ENCODE results near the gene SCRN1. TPM values are rescaled to one million over a fixed set of nuclear protein-coding genes. Genes with fewer than 3 reads are reported as not detected.

SCRN1 gene
- total and polyA plus RNA-seq, 4 donors = 30.8 to 71.9 (median 44.4) TPM

DNA sequence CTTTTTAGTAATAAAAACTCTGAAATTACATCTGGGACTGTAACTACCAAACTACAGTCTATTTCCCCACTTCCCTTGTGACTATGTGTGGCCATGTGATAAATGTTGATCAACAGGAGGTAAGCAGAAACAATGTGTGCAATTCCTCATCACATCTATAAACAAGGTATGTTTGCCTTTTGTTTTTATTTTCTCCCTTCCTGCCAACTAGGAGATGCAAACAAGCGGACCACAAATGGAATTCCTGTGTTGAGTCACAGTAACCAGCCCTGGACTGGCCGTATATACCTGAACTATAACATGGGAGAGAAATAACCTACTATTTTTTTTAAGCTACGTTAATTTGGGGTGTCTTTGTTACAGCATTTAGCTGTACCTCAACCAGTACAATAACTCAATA lies 52.5 kb downstream of the SCRN1 start:
- no peaks in the 10 kb centered on the region for H3K27me3 ChIP-seq (ENCODE audit: control insufficient read depth in 1 of 2, insufficient read depth in 2 of 2, low read length in 1 of 2)
- 93 to 97% methylated on average over 3 of the region's 3 CpGs for WGBS, 2 donors
- intact Hi-C loops (cut with DNase I) = no loop called here

DNA sequence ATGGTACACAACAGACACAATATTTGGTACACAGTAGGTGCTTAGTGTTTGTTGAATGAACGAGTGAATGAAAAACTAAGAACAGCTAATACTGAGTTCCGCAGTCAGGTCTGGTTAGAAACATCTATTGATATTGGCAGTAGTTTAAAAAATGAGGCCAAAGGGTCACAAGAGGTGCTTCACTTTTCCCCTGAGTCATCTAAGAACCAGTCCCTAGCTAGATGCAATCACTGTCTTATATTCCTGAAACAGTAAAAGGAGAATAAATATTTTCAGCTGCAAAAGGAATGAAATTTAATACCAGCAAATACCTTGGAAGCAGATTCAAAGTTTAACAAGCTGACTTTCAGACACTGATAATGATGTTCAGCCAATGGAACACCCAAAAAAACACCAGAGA lies 54.5 kb downstream of the SCRN1 start:
- H3K27me3 ChIP-seq (ENCODE audit: control insufficient read depth in 1 of 2, insufficient read depth in 2 of 2, low read length in 1 of 2) = no peaks in the 10 kb centered on the region
- intact Hi-C loops (cut with DNase I) = no loop called here
- 84 to 89% methylated on average over 2 of the region's 2 CpGs for WGBS, 2 donors
- DNase-seq = no peak
- H3K9me3 ChIP-seq (ENCODE audit: control insufficient read depth, low read length) = no peaks in the 10 kb centered on the region
- peaks cover 4 to 7% of the 10 kb centered on the region in 2 donors for H3K36me3 ChIP-seq (ENCODE audit: control insufficient read depth in 1 of 2, insufficient read depth in 2 of 2, low read length in 1 of 2)
- ATAC-seq (ENCODE audit: low FRiP score) = no peak
- H3K4me1 ChIP-seq (ENCODE audit: control insufficient read depth in 1 of 2, insufficient read depth in 2 of 2, low read length in 2 of 2) = no peaks in the 10 kb centered on the region
- no peak overlapping the region for H3K4me3 ChIP-seq (ENCODE audit: low read length in 2 of 2)
- H3K27ac ChIP-seq (ENCODE audit: low read depth in 1 of 2, low read length in 2 of 2) = no peak overlapping the region

More for the DNA sequence above, 52.5 kb downstream of the SCRN1 start:
- Histone ChIP-seq H3K4me3 (ENCODE audit: low read length in 2 of 2) (no peak overlapping the region), H3K9me3 (ENCODE audit: control insufficient read depth, low read length) (no peaks in the 10 kb centered on the region), H3K36me3 (ENCODE audit: control insufficient read depth in 1 of 2, insufficient read depth in 2 of 2, low read length in 1 of 2) (peaks cover 4 to 6% of the 10 kb centered on the region in 2 donors), H3K4me1 (ENCODE audit: control insufficient read depth in 1 of 2, insufficient read depth in 2 of 2, low read length in 2 of 2) (no peaks in the 10 kb centered on the region), H3K27ac (ENCODE audit: low read depth in 1 of 2, low read length in 2 of 2) (no peak overlapping the region)
- DNase-seq (no peak), ATAC-seq (ENCODE audit: low FRiP score) (no peak)

GRCh38 chr7:29929018-29929807 lies 60.4 kb downstream of the SCRN1 start:
- intact Hi-C loops (cut with DNase I) = loop anchor here in 1 of 2 donors (10.0 kb wide), 1 partner anchor 284 kb away; no protein-coding TSS in a partner anchor
- Histone ChIP-seq H3K36me3 (ENCODE audit: control insufficient read depth in 1 of 2, insufficient read depth in 2 of 2, low read length in 1 of 2) (peaks cover 0 to 5% of the 10 kb centered on the region in 2 donors), H3K27me3 (ENCODE audit: control insufficient read depth in 1 of 2, insufficient read depth in 2 of 2, low read length in 1 of 2) (no peaks in the 10 kb centered on the region), H3K4me3 (ENCODE audit: low read length in 2 of 2) (no peak overlapping the region), H3K27ac (ENCODE audit: low read depth in 1 of 2, low read length in 2 of 2) (no peak overlapping the region), H3K9me3 (ENCODE audit: control insufficient read depth, low read length) (no peaks in the 10 kb centered on the region), H3K4me1 (ENCODE audit: control insufficient read depth in 1 of 2, insufficient read depth in 2 of 2, low read length in 2 of 2) (no peaks in the 10 kb centered on the region)
- DNase-seq = no peak
- no peak for ATAC-seq (ENCODE audit: low FRiP score)
- WGBS, 2 donors = 87 to 88% methylated on average over 17 of the region's 17 CpGs

DNA sequence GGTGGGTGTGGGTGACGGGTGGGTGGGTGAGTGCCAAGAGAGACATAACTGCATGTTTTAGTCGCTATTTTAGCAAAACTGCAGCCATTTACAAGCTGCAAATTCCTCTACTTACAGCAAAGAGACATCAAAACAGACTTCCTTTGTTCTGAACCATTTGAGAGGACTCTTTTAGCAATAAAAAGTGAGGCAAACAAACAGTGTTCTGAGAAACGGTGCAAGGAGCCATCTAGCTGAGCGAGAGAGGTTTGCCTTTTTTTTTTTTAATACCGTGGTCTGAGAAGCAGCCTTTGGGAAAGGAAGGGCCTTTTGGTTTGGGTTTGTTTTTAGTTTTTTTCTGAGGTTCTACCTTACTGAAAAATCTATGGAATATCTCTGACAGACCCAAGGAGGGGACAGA lies 62.9 kb downstream of the SCRN1 start:
- no peaks in the 10 kb centered on the region for H3K9me3 ChIP-seq (ENCODE audit: control insufficient read depth, low read length)
- no peaks in the 10 kb centered on the region for H3K4me1 ChIP-seq (ENCODE audit: control insufficient read depth in 1 of 2, insufficient read depth in 2 of 2, low read length in 2 of 2)
- H3K4me3 ChIP-seq (ENCODE audit: low read length in 2 of 2) = no peak overlapping the region
- DNase-seq (no peak), ATAC-seq (ENCODE audit: low FRiP score) (no peak)
- H3K27ac ChIP-seq (ENCODE audit: low read depth in 1 of 2, low read length in 2 of 2) = no peak overlapping the region
- no peaks in the 10 kb centered on the region for H3K27me3 ChIP-seq (ENCODE audit: control insufficient read depth in 1 of 2, insufficient read depth in 2 of 2, low read length in 1 of 2)
- intact Hi-C loops (cut with DNase I) = loop anchor here in 1 of 2 donors (10.0 kb wide), 1 partner anchor 282 kb away; no protein-coding TSS in a partner anchor
- H3K36me3 ChIP-seq (ENCODE audit: control insufficient read depth in 1 of 2, insufficient read depth in 2 of 2, low read length in 1 of 2) = peaks cover 0 to 13% of the 10 kb centered on the region in 2 donors
- WGBS, 2 donors = 19 to 23% methylated on average over 5 of the region's 5 CpGs

DNA sequence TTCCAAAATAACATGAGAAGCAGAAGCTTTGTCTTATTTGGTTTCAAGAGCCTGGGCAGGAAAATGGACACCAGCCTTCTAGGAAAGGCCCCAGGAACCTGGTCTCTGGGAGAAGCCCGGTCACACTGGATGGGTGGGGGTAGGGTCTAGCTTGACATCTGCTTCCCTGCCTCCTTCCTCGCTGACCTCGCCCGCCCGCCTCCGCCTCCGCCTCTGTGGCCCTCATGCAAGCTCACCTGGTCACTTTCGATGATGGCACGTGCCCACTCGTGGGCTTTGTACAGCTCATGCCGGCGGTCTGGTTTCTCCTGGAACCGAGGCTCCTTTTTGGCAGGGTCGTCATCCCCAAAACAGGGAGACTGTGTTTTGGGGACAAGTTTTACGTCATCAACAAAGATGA lies 63.4 kb downstream of the SCRN1 start:
- intact Hi-C loops (cut with DNase I) = loop anchor here in 1 of 2 donors (10.0 kb wide), 1 partner anchor 281 kb away; no protein-coding TSS in a partner anchor
- H3K27ac ChIP-seq (ENCODE audit: low read depth in 1 of 2, low read length in 2 of 2) = no peak overlapping the region
- DNase-seq (no peak), ATAC-seq (ENCODE audit: low FRiP score) (no peak)
- H3K36me3 ChIP-seq (ENCODE audit: control insufficient read depth in 1 of 2, insufficient read depth in 2 of 2, low read length in 1 of 2) = peaks cover 0 to 13% of the 10 kb centered on the region in 2 donors
- 87 to 88% methylated on average over 15 of the region's 15 CpGs for WGBS, 2 donors
- H3K4me3 ChIP-seq (ENCODE audit: low read length in 2 of 2) = no peak overlapping the region
- H3K9me3 ChIP-seq (ENCODE audit: control insufficient read depth, low read length) = no peaks in the 10 kb centered on the region
- no peaks in the 10 kb centered on the region for H3K27me3 ChIP-seq (ENCODE audit: control insufficient read depth in 1 of 2, insufficient read depth in 2 of 2, low read length in 1 of 2)
- H3K4me1 ChIP-seq (ENCODE audit: control insufficient read depth in 1 of 2, insufficient read depth in 2 of 2, low read length in 2 of 2) = no peaks in the 10 kb centered on the region

- intact Hi-C loops (cut with DNase I) = loop anchor here (5.0 to 10.0 kb wide), 4 partner anchors 42 to 287 kb away; no protein-coding TSS in a partner anchor
- Histone ChIP-seq H3K36me3 (ENCODE audit: control insufficient read depth in 1 of 2, insufficient read depth in 2 of 2, low read length in 1 of 2) (peaks cover 0 to 13% of the 10 kb centered on the region in 2 donors), H3K4me1 (ENCODE audit: control insufficient read depth in 1 of 2, insufficient read depth in 2 of 2, low read length in 2 of 2) (no peaks in the 10 kb centered on the region), H3K4me3 (ENCODE audit: low read length in 2 of 2) (no peak overlapping the region), H3K27ac (ENCODE audit: low read depth in 1 of 2, low read length in 2 of 2) (no peak overlapping the region), H3K27me3 (ENCODE audit: control insufficient read depth in 1 of 2, insufficient read depth in 2 of 2, low read length in 1 of 2) (no peaks in the 10 kb centered on the region), H3K9me3 (ENCODE audit: control insufficient read depth, low read length) (no peaks in the 10 kb centered on the region)
- WGBS, 2 donors = 87 to 92% methylated on average over 2 of the region's 2 CpGs
- ATAC-seq (ENCODE audit: low FRiP score) (no peak), DNase-seq (no peak)
These were observed 64.9 kb downstream of the SCRN1 start for GRCh38 chr7:29924684-29925083.

- WGBS, 2 donors = 72 to 76% methylated on average over 9 of the region's 9 CpGs
- Histone ChIP-seq H3K36me3 (ENCODE audit: control insufficient read depth in 1 of 2, insufficient read depth in 2 of 2, low read length in 1 of 2) (peaks cover 0 to 13% of the 10 kb centered on the region in 2 donors), H3K27me3 (ENCODE audit: control insufficient read depth in 1 of 2, insufficient read depth in 2 of 2, low read length in 1 of 2) (no peaks in the 10 kb centered on the region), H3K4me3 (ENCODE audit: low read length in 2 of 2) (no peak overlapping the region), H3K4me1 (ENCODE audit: control insufficient read depth in 1 of 2, insufficient read depth in 2 of 2, low read length in 2 of 2) (no peaks in the 10 kb centered on the region), H3K9me3 (ENCODE audit: control insufficient read depth, low read length) (no peaks in the 10 kb centered on the region), H3K27ac (ENCODE audit: low read depth in 1 of 2, low read length in 2 of 2) (no peak overlapping the region)
- ATAC-seq (ENCODE audit: low FRiP score) (no peak), DNase-seq (no peak)
- intact Hi-C loops (cut with DNase I) = loop anchor here (5.0 to 10.0 kb wide), 4 partner anchors 42 to 287 kb away; no protein-coding TSS in a partner anchor
These were observed 65.6 kb downstream of the SCRN1 start for GRCh38 chr7:29924006-29924405.

DNA sequence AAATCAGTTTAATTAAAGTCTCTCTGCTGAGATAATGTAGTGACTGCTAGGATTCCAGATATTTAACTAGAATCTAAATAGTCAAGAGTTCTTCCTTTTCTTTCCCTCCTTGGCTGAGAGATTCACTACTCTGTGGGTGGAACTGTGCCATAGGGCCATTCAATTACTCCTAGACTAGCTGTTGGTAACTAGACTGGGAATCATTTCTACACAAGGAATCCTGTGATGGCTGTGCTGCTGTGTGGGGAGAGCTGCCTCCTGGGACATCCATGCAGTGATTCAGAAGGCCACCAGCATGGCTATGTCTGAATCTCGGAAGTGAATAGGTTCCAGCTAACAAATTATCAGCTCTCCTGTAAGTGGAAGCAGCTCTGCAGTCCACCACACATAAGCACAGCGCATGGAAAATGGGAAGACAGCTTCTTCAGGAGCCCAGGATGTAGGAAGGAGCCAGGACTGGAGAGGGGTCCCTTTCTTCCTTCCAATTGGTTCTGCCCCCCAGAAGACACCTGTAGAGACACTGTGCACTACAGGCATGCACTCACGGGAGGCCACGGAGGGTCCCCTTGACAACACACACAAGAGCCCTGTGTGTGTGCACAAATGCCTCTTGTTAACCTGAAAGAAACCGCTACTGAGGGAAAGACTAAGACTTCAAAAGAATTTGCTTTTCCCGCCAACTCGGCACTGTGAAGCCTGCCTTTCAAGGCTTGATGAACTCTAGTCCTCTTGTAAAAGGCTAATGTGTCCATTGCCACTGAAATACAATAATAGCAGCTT lies 66.5 kb downstream of the SCRN1 start:
- Histone ChIP-seq H3K4me3 (ENCODE audit: low read length in 2 of 2) (no peak overlapping the region), H3K36me3 (ENCODE audit: control insufficient read depth in 1 of 2, insufficient read depth in 2 of 2, low read length in 1 of 2) (peaks cover 0 to 13% of the 10 kb centered on the region in 2 donors), H3K27me3 (ENCODE audit: control insufficient read depth in 1 of 2, insufficient read depth in 2 of 2, low read length in 1 of 2) (no peaks in the 10 kb centered on the region), H3K27ac (ENCODE audit: low read depth in 1 of 2, low read length in 2 of 2) (no peak overlapping the region), H3K4me1 (ENCODE audit: control insufficient read depth in 1 of 2, insufficient read depth in 2 of 2, low read length in 2 of 2) (no peaks in the 10 kb centered on the region), H3K9me3 (ENCODE audit: control insufficient read depth, low read length) (no peaks in the 10 kb centered on the region)
- intact Hi-C loops (cut with DNase I) = loop anchor here (5.0 to 10.0 kb wide), 4 partner anchors 41 to 286 kb away; no protein-coding TSS in a partner anchor
- DNase-seq = no peak
- ATAC-seq (ENCODE audit: low FRiP score) = no peak
- WGBS, 2 donors = 63 to 85% methylated on average over 7 of the region's 7 CpGs

Data from aorta (tissue), 5 donors.